Activated gamma-delta T cell (primary cell): Measurements from ENCODE around the gene ZFP69.

ENCODE experiments used
- DNase-seq: peaks from one replicate; lab custom pipeline; 2025; lab: John Stamatoyannopoulos, UW

ZFP69 gene

DNA sequence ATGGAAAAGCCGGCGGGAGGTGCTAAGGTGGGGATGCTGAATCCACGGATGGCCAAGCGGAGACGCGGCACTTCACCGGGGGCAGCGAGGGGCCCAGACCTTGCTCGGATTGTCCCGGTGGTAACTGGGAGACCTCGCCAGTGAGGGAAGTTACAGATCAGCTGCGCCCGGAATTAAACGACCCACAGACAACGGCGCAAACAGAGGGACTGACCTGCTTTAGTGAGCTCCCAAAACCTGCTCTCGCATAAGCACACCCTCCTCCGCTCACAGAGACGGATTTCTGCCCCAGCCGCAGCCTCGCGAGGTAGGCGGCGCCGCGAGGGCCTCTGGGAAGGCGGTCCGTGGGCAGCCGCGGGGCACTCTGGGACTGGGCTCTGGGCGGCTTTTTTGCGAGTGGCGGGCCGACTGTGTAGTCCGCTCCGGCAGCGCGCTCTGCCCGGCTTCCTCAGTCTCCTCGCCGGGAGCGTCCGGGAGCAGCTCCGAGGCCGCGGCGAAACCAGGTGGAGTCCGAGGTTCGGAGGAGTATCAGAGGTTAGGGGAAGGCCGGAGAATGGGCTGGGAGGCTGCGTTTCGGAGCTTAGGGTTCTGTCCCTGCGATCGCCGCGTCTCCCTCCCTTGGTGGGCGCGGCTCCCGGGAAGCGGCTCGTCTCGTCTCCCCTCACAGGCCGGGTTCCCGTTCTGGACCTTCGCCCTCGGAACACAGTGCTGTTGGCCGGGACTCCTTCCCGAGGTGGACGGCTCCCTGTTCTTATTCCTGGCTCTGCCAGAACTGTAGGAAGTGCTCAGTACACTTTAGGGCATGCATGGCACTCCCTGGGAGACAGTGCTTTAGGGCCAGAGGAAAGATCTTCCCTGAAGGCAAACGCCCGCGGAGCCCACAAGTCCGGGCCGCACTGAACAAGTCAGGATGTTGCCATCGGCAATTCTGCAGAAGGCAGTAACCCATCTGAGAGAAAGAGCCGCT, 31.6 kb downstream of the ZFP69 start, which contains the start of gene EXO5:
EXO5 (plus strand) TSS at position 393 of the 967 bp plus-strand sequence. CDS start 5,778 bp downstream, outside the sequence.
- peak; percentile 64 for DNase-seq

DNA sequence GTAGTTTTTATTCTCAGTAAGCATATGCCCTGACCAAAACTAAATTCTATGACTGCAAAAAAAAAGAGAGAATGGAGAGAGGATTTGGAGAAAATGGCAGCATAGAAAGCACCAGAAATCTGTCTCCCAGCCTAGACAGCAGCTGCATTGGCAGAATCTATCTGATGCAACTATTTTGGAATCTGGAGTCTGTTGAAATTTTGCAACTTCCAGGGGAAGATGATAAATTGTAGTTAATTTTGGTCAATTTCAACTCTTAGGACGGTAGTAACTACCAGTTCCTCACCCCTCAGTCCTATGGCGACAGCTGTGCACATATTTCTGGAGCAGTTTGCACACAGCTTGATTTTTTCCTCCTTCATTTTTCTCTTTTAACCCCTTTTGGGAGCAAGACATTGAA, 42.4 kb downstream of the ZFP69 start:
- no peak for DNase-seq

DNA sequence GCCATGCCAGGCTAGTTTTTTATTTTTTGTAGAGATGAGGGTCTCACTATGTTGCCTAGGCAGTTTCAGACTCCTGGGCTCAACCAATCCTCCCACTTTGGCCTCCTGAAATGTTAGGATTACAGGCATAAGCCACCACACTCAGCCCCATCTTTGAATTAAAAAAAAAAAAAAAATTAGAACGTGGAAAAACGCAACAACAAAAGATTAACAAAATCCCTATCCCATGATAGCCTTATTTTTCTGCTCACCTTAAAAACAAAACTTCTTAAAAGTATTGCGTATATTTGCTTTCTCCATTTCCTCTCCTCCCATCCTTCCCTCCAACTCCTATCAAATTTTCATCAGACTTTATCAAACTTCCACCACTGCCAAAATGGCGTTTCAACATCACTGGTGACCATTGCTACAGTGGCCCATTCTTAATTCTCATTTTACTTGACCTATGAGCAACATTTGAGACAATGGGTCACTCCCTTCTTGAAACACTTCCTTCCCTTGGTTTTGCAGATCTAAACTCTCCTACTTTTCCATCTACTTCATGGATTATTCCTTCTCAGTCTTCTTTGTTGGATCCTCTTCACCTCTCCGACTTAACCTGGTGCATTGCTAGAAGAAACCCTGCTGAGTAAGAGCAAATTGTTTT, 53.8 kb downstream of the ZFP69 start:
- no peak for DNase-seq

DNA sequence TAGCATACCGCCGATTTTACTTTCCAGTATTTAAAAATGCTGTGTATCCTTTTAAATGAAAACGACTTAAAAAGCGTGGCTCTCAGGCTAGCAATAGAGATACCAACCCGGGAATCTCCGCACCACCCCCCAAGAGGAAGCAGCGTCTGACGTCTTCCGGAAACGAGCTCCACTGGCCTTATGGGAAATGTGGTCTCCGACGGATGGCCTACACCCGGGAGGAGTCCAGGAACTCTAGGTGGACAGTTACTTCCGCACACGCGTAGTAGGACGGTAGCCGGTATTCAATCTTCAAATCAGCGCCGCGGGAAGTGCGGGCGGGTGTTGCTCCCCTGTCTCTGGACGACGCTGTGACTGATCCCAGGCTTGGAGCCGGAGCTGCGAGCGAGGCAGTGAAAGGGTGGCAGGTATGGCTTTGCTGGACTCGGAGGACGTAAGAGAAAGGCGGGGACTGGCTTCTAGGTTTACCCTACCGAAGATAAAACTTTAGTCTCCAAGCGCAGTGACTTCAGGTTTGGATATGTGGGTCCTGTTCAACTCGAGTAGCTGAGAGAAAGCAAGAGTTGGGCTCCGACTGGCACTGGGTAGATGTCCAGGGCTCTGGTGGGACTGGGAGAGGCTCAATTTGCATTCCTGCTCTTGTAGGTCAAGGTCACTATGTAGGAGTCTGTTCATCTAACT, 54.4 kb downstream of the ZFP69 start, which contains the start of gene ZNF684:
ZNF684 (plus strand) TSS at position 257 of the 681 bp plus-strand sequence. CDS start 1,530 bp downstream, outside the sequence.
- DNase-seq: peak; percentile 14

- no peak for DNase-seq
Observed at GRCh38 chr1:40532062-40532389, 54.9 kb downstream of the ZFP69 start.

GRCh38 chr1:40532844-40533424, 55.8 kb downstream of the ZFP69 start:
- no peak for DNase-seq

- no peak for DNase-seq
Observed at GRCh38 chr1:40534589-40534988, 57.5 kb downstream of the ZFP69 start.

- DNase-seq: no peak
Observed at GRCh38 chr1:40535732-40536131, 58.6 kb downstream of the ZFP69 start.

DNA sequence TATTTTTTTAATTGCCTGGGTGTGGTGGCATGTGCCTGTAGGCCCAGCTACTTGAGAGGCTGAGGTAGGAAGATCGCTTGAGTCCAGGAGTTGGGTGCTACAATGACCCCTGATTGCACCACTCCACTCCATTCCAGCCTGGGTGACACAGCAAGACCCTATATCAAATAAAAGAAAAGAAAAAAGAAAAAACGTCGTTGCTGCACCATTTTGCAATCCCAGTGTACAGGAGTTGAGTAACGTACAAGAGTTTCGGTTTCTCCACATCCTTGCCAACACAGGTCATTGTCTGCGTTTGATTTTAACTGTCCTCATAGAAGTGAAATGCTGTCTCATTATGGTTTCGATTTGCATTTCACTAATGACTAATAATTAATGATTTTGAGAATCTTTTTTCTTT, 62.2 kb downstream of the ZFP69 start:
- DNase-seq: no peak
